Activated CD4-positive, CD25-positive, alpha-beta regulatory T cell treated with anti-CD3 and anti-CD28 coated beads, Interleukin-2, amount 50 U/mL, for 24 hours (primary cell): ENCODE data around the gene AFF2.

Source experiments
- ATAC-seq, 2 donors: fragments of 150-1000 bp; cut with Tn5 transposase; one replicate each; pipeline ENCODE4 v1.10.0; 2021; ENCODE audit warnings: mild to moderate bottlenecking in 1 of 2, moderate library complexity in 1 of 2

AFF2 gene

GRCh38 chrX:148768296-148768695 is 267.9 kb downstream of the AFF2 start:
- no peak for ATAC-seq

GRCh38 chrX:148771440-148771839 is 271.0 kb downstream of the AFF2 start:
- ATAC-seq, result no peak

- ATAC-seq, result no peak
Observed at GRCh38 chrX:148774276-148774675, 273.9 kb downstream of the AFF2 start.

DNA sequence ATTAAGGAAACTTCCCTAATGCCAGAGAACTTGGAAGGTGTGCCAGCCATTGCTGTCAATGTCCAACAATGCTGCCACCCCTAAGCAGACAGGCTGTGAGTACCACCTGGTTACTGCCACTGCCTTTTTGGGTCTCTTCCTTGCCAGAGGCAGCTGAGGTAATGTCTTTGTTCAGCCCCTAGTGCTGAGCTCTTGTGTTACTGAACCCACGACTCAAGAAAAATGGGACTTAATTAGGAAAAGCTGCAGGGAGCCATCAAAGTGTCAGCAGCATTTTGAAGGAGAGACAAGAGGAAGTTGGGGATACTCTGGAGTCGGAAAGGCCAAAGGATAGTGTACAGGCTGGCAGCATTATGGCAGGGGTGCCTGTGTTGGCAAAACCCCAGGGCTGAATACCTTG is 283.7 kb downstream of the AFF2 start:
- ATAC-seq, result no peak

GRCh38 chrX:148784856-148785255 is 284.4 kb downstream of the AFF2 start:
- no peak for ATAC-seq

DNA sequence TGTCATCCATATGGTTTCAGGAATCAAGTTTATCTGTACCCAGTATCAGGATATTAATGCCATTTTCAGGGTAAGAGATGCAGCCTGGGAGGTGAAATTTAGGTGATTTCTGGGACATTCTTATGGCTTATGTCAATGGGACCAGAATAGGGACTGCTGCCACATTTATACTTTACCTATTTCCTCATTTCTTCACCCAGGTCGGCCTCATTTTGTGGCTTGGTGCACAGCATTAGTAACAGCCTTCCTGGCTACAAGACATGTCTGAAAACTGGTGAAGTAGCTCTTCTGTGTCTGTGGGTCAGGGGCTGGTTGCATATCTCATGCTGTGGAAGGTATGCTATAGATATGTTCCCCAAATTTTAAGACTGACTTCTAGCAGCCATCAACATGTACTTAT is 284.8 kb downstream of the AFF2 start:
- no peak for ATAC-seq

DNA sequence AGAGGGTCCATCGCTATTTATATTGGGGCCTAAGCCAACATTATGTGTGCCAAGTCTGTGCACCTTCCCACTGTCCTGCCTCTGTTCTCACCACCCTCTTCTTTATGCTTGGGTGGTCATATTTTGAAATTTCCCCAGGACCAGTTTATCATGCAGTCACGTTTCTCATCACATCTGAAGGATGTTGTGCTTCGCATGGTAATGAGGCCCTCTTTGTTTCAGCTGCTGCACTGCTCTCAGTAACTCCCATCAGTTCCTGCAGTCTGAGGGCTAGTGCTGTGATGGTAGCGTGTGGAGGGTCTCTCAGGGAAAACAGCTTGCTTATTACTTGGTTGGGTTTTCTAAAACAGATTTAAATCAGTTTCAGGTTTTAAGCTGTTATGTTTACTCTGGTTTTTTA is 288.0 kb downstream of the AFF2 start:
- no peak for ATAC-seq

- ATAC-seq, result no peak
Observed at GRCh38 chrX:148794350-148794749, 293.9 kb downstream of the AFF2 start.

- ATAC-seq, result no peak
Observed at GRCh38 chrX:148804579-148805355, 304.4 kb downstream of the AFF2 start.

DNA sequence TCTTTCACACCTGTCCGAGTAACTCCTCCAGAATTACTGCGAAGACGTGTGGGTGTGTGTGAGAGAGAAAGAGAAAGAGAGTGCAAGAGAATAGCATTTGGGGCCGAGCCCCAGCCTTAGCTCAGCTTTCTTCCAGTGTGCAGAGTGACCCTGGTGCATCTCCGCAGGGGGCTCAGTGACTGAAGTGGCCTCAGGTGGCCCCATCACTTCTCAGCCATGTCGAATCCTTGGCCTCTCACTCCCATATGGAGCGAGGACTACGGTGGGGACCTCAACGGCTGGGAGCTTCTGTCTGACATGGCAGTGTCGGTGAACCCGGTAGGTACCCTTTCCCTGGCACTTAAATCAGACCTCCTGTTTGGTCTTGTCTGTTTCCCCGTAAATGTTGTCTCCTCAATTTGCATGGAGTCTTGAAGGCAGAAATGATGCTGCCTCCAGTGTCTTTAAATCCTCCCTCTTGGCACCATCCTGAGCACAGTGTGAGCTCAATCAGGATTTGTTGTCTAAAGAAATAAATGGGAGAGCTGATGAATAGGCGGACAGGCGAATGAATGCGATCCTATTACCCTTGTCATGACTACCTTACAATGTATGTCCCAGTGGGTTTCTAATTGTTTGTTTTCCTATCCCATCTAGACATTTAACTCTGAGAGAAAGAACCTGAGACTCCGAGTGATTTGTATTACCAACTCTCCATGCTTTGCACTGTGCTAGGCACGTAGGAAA is 305.9 kb downstream of the AFF2 start:
- ATAC-seq, result no peak

DNA sequence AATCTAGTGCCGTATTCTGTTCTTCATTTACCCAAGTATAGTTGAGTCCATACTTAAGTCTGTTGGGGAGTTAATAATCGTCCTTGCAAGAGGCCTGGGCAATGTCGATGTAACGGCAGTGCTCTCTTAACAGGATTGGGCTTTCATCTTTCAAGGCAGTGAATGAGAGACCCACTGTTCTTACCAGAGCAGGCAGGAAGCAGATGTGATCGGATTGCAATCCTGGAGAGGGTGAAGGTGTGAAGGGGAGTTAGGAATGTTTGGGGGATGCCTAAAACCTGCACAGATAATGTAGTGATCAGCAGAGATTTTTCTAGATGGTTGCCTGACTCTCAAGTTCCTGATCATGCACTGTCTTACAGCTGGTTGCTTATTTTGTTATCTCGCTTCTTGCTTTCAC is 308.4 kb downstream of the AFF2 start:
- ATAC-seq, result no peak

- no peak for ATAC-seq
Observed at GRCh38 chrX:148811236-148811635, 310.8 kb downstream of the AFF2 start.

DNA sequence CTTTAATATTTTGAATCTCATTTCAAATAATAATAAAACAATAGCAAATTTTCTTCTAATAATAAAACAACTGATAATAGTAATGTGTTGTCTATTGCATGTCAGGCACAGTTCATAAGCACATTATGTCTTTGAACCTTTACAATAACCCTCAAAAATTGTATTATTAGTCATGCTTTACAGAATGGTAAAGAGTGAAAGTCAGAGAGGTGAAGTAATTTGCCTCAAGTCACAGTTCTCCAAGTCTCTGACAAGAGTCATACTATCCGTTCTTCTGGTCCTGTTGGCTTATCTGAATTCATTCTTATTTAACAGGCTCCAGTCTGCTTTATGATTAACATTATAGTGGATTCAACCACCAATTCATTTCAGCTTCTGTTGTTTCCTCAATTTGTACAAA is 313.0 kb downstream of the AFF2 start:
- no peak for ATAC-seq

GRCh38 chrX:148813967-148814366 is 313.6 kb downstream of the AFF2 start:
- no peak for ATAC-seq

GRCh38 chrX:148815218-148815961 is 315.0 kb downstream of the AFF2 start:
- no peak for ATAC-seq

GRCh38 chrX:148823986-148824385 is 323.6 kb downstream of the AFF2 start:
- no peak for ATAC-seq

DNA sequence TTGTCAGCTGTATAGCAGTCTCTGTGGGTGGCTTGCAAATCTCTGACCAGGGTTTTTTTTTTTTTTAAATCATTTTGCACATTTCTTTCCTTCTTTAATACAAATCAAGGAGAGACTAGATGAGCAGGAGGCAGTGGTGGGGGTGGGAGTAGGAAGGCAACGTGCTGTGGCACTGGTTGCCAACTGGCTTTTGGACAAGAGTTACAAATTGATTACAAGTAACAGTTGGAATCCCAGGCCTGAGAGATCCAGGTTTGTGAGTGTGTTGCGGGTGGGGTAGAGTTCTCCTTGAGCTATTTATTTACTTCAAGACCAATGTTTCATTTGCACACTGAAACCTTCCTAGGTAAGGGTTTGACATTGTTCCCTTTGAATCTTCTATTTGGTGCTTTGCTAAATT is 325.3 kb downstream of the AFF2 start:
- no peak for ATAC-seq

DNA sequence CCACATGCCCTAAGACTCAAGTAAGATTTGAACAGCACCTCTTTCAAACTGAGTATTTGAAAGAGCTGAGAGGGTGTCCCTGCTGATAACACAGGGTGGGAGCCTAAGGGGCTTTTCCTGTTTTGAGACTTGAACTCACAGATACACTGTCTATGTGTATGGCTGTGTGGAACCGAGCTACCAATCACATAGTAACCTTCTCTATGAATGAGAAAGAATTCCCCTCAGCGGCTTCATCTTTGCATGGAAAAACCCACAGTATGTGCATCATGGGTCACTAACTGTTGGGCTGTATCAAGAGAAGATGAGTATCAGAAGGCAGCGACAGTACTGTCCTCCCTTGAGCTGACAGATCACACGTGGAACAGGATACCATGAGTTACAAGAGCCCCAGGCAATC is 336.3 kb downstream of the AFF2 start:
- ATAC-seq, result no peak

DNA sequence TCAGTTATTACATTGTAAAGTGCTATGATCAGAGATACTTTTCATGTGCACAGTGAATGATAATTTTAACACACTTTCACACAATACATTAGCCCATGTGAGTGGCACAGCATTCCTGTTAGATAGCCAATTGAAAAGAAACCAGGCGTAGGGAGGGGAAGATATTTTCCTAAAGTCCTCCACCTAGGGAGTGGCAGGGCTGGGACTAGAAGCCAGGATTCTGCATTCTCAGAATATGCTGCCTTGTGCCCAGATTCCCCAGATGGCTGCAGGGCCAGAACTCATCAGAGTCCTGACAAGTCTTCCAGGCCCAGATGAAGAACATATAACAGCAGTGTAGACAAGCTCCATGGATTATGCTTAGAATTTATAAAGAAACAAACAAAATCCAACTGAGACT is 350.2 kb downstream of the AFF2 start:
- ATAC-seq, result no peak

DNA sequence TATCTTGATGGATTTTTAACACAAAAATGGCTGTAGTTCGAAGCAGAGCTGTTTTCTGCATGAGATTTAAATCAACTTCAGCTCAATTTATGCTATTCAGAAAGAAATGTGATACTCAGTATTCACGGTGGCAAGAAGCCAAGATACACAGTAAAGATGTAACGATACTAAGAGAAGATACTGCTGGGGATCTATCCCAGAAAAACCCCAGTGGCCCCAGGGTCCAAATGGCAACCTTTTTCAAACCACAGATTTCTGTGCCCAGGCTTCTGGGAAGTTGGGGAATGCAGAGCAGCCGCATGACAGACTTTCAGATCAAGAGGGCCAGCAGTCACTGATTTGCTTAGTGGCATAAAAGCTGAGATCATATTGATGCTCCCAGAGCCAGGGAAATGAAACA is 353.9 kb downstream of the AFF2 start:
- no peak for ATAC-seq

- ATAC-seq, result no peak
Observed at GRCh38 chrX:148856505-148856904, 356.1 kb downstream of the AFF2 start.

DNA sequence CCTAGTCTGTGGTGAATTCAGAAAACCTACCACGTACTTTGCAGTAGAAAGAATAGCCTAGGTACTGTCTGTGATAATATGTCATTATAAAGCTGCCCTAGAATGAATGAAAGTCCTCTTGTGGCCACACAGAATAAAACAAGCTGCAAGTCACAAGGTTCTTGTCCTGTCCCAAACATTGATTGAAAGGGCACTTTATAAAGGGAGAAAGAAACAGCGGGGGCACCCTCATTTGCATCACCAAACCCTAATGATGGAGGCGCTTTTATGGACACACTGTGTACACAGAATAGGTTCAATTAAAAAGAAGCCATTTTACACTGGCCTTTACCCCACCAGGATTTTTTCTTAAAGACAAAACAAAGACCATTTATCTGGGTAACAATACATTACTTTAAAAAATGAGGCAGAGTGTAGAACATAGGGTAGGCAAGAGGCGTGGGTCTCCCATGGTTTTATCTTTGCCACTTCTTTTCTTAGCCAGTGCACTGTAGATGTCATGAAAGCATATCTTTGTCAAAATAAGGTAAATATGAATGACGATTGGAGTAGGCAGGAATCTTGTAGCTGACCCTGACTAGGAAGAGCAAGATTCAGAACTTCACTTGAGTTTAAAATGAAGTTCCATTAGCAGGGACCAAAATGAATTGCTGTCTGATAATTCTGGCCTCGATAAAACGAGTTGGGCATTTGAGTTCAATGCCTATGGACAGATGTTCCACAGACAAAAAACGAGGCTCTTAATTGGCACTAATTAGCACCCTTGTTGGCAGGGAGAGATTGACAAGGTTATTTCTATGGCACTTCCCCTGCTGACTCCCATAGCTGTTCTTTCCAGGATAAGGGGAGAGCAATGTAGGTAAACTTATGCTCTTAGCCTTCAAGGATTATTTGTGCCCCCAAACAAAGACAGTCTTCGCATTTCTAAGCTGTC is 365.1 kb downstream of the AFF2 start:
- ATAC-seq, result no peak

GRCh38 chrX:148867596-148867995 is 367.2 kb downstream of the AFF2 start:
- ATAC-seq, result no peak
